Measurements from ENCODE around the gene SEMA3F.

- no peak for TF ChIP-seq CTCF (IDR thresholded peaks at IDR 0.05; ENCODE audit: poor library complexity)
- TF ChIP-seq EZH2phosphoT487 (IDR thresholded peaks at IDR 0.05; ENCODE audit: low read depth, severe bottlenecking, unreplicated experiment), result no peak
Measured at GRCh38 chr3:50237754-50238548, 82.8 kb downstream of the SEMA3F start.
